ENCODE results near the gene HNRNPA1.
"Not testable (repeated sequence)": the region's sequence is repeated elsewhere in the genome, so short reads cannot be mapped to it uniquely, and the experiment has no call there.

Gene HNRNPA1

GRCh38 chr12:54299515-54300224 lies 19.1 kb downstream of the HNRNPA1 start:
- DNase-seq (ENCODE audit: low spot score), result no peak

GRCh38 chr12:54300225-54300731 lies 19.8 kb downstream of the HNRNPA1 start:
- no peak for DNase-seq (ENCODE audit: low spot score)

DNA sequence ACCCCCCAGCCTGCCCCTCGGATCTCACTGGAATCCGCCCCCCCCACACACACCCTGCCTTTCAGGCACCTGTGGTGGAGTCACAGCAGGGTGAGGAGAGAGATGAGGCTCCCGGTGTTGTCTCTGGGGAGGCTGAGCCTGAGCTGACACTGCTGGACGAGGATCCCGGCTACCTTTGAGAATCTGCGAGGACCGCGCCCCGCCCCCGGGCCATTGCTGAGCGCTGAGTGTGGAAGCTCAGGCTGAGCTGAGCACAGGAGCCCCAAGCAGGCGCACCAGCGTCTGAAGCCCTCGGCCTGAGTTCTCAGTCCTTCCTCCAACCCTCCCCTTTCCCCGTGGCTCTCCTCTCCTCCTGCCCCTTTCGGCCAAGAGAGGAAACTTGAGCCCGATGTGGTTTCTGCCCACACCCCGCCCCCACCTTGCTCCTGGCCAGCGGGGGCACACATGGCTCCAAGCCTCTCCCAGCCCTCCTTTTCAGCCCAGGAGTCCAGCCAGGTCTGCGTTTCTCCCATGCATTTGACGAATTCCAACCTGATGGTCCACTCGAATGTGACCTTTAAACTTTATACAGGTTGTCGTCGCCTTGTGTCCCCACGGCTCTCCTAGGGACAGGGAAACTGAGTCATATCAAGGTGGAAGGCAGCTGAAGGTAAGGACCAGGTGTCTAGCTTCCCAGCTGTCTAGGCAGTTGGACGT lies 20.4 kb downstream of the HNRNPA1 start, which contains the start of gene NFE2:
NFE2 (minus strand) TSS at position 284 of the 696 bp plus-strand sequence. CDS start 5,767 bp downstream, outside the sequence.
- DNase-seq (ENCODE audit: low spot score), result no peak

GRCh38 chr12:54301428-54302048 lies 21.0 kb downstream of the HNRNPA1 start:
- DNase-seq (ENCODE audit: low spot score), result no peak

- no peak for DNase-seq (ENCODE audit: low spot score)
Observed at GRCh38 chr12:54303640-54304039, 23.1 kb downstream of the HNRNPA1 start.

- no peak for DNase-seq (ENCODE audit: low spot score)
Observed at GRCh38 chr12:54304187-54304810, 23.8 kb downstream of the HNRNPA1 start.

GRCh38 chr12:54306925-54307741 lies 26.6 kb downstream of the HNRNPA1 start:
- no peak for DNase-seq (ENCODE audit: low spot score)

DNA sequence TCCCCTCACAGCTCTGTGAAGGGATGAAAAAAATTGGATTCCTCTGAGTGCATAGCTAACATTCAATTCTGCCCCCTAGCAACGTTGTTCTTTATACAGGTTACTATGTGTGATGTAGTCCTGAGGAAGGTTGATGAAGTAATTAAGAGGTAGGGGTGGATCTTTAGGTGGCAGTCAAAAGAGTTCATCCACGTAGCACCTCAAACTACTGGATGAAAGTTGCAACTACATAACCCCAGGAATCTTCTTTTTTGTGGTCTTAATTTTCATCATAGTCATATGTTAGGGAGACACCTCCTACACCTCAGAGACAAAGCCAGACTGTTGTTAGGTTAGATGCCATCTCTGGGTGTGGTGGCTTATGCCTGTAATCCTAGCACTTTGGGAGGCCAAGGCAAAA lies 30.5 kb downstream of the HNRNPA1 start:
- DNase-seq (ENCODE audit: low spot score), result no peak

DNA sequence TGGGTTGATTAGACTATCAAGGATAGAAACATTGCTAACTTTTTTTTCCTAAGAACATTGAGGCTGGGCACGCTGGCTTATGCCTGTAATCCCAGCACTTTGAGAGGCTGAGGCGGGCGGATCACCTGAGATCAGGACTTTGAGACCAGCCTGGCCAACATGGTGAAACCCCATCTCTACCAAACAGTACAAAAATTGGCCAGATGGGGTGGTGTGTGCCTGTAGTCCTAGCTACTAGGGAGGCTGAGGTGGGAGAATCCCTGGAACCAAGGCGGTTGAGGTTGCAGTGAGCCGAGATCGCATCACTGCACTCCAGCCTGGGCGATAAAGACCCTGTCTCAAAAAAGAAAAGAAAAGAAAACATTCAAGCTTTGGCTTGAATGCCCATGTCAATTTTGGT lies 31.8 kb downstream of the HNRNPA1 start:
- DNase-seq (ENCODE audit: low spot score), result not testable (repeated sequence)

- no peak for DNase-seq (ENCODE audit: low spot score)
Observed at GRCh38 chr12:54321363-54321762, 40.8 kb downstream of the HNRNPA1 start.

DNA sequence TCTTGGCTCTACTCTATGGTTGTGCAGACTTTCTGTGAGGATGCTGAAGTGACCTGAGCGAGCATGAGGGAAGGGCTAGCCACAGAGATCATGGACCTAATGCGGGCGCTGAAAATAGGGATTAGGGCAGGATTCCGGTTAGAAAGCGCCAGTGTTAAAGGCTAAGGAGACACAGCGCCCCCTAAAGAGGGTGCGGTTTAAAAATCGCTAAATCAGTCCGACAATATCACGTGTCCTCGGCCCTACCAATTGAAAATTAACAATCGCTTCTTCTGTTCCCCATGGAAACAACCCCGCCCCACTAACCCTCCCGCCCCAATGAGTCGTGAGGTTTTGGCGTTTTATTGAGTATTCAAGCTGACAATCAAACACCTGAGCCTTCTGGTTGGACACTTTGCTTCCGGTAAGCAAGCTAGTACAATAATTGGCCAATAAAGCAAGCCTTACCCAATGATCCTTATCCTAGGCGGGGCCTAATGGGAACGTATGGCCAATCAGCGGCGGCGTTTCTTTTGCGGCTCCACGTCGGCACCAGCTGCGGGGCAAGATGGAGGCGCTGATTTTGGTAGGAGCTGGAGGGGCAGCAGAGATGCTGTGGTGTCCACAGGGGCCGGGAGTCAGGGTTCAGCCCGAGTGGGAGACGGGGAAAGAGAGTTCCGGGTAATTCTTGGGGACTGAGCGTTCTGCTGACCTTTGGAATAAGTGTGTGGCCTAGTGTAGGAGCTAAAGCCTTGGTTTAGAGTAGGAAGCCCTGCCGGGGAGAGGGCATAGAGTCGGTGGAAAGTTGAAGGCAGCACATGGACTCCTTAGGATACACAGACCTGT lies 44.3 kb downstream of the HNRNPA1 start, which contains the start of gene COPZ1:
COPZ1 (plus strand) TSS at position 515 of the 825 bp plus-strand sequence; CDS start at position 548, 33 bp downstream.
- peak; percentile 100 for DNase-seq (ENCODE audit: low spot score)

DNA sequence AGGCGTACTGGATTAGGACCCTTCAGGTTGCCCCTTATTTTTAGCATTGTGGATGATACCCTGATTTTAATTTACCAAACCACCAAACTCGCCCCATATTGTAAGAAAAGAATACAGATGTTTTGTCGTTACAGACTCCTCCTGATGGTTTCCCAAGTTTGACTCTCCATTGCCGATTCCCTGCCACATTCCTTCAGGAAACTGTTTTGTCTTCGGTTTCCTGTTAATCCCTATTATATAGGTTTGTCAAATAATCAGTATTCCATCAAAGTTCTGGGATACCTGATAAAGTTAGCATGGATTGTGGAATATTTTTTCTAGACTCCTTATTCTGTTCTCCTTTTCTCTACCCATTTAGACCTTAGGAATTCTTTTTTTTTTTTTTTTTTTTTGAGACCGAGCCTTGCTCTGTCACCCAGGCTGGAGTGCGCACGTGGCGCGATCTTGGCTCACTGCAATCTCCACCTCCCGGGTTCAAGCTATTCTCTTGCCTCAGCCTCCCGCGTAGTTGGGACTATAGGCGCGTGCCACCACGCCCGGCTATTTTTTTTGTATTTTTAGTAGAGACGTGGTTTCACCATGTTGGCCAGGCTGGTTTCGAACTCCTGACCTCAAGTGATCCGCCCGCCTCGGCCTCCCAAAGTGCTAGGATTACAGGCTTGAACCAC lies 45.0 kb downstream of the HNRNPA1 start:
- DNase-seq (ENCODE audit: low spot score), result not testable (repeated sequence)

GRCh38 chr12:54328595-54329337 lies 48.2 kb downstream of the HNRNPA1 start:
- DNase-seq (ENCODE audit: low spot score), result no peak

DNA sequence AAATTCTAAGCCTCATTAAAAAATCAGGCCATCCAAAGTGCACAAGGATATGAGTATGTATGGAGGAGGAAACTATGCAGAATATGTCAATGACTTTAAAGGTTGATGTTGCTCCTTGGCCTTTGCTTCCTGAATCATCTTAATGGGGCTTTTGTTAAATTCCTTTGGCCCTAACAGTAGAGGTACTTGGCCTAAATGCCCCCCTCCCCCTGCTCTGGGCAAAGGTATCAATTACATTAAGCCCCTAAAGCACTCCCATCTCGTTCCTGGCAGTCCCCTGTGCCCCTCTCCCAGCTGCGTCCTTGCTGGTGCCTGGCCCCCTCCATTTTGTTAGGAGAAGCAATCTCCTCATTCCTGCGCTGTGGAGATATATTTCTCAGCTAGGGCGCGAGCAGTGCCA lies 49.2 kb downstream of the HNRNPA1 start:
- DNase-seq (ENCODE audit: low spot score), result no peak

DNA sequence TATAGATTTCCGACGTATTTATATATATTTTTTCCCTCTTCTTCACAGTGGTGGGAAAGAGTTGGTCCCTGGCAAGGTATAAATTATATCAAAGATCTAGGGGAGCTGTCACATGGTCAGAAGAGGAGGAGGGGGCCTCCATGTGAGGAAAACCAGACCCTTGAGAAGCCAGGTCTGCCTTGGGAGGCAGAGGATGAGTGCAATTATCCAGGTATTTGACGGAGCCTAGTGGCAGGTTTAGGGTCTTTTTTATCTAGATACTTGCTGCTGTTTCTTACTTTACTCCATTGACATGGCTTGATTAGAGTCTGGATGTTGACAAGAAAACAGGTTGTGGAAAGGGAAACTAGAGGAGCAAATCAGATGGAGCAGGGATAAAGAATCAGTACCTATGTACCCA lies 49.9 kb downstream of the HNRNPA1 start:
- no peak for DNase-seq (ENCODE audit: low spot score)

- no peak for DNase-seq (ENCODE audit: low spot score)
Observed at GRCh38 chr12:54331461-54331860, 50.9 kb downstream of the HNRNPA1 start.

DNA sequence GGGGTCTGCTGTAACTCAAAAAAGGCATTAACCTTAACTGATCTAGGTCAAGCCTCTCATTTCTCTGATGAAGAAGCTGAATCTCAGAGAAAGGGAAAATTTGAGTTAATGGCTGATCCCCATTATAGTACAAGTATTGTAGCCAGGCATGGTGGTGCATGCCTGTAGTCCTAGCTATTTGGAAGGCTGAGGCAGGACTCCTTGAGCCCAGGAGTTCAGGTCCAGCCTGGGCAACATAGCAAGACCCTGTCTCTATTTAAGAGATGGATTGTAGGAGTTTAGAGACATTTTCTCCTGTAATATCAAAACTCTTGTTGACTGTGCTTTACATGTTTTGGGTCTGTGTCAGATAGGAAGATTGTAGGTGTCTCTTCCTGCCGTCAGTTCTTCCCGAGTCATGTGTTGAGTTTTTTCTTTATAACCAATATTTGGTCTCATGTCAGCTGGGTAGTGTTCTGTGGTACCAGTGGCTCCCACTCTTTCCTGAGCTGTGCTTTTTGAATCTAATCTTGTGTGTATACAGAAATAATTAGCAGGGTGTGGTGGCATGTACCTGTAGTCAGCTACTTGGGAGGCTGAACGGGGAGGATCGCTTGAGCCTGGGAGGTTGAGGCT lies 53.0 kb downstream of the HNRNPA1 start:
- DNase-seq (ENCODE audit: low spot score), result no peak
